RWPE2 (cell line): ENCODE results near the gene TRIO.

ENCODE experiments used
- ATAC-seq: fragments of 200-7000 bp; cut with Tn5 transposase; 3 replicates; pipeline ENCODE4 v1.9.1; 2021; ENCODE audit warnings: low read depth
- DNase-seq: peaks from one replicate; pipeline ENCODE4 v3.0.0-alpha.2; 2020; ENCODE audit warnings: low spot score
- H3K27ac ChIP-seq: fragments of 450-650 bp; 2 replicates; pipeline ENCODE4 v1.5.1; 2017; ENCODE audit warnings: mild to moderate bottlenecking; ENCODE audit not compliant: poor library complexity, severe bottlenecking
- H3K27me3 ChIP-seq: fragments of 250-450 bp; sonication (Bioruptor Pico); 2 replicates; pipeline ENCODE4 v1.5.1; 2021; ENCODE audit warnings: mild to moderate bottlenecking, moderate library complexity; ENCODE audit not compliant: insufficient read depth, poor library complexity, severe bottlenecking
- H3K36me3 ChIP-seq: fragments of 250-450 bp; sonication (Bioruptor Pico); 2 replicates; pipeline ENCODE4 v1.5.1; 2020; ENCODE audit warnings: low read depth, mild to moderate bottlenecking, moderate library complexity
- H3K4me1 ChIP-seq: fragments of 250-450 bp; sonication (Bioruptor Pico); 2 replicates; pipeline ENCODE4 v1.5.1; 2021; ENCODE audit warnings: mild to moderate bottlenecking, moderate library complexity; ENCODE audit not compliant: insufficient read depth, poor library complexity, severe bottlenecking
- H3K4me3 ChIP-seq: fragments of 250-450 bp; sonication (Bioruptor Pico); 2 replicates; pipeline ENCODE4 v1.5.1; 2021; ENCODE audit warnings: mild to moderate bottlenecking, moderate library complexity; ENCODE audit not compliant: severe bottlenecking
- H3K9me3 ChIP-seq: fragments of 250-450 bp; sonication (Bioruptor Pico); 2 replicates; pipeline ENCODE4 v1.5.1; 2021; ENCODE audit warnings: mild to moderate bottlenecking, moderate library complexity; ENCODE audit not compliant: severe bottlenecking
- CTCF ChIP-seq: fragments of 450-650 bp; IDR thresholded peaks from one replicate; pipeline ENCODE4 v1.5.1; 2017; ENCODE audit warnings: mild to moderate bottlenecking, moderate library complexity; ENCODE audit not compliant: poor library complexity, severe bottlenecking

Gene TRIO

GRCh38 chr5:14445013-14445412 lies 301.9 kb downstream of the TRIO start:
- Histone ChIP-seq H3K36me3 (peaks cover 24% of the 10 kb centered on the region), H3K9me3 (no peaks in the 10 kb centered on the region), H3K27ac (peak overlapping the region; percentile 59), H3K4me1 (peaks cover 25% of the 10 kb centered on the region), H3K27me3 (no peaks in the 10 kb centered on the region), H3K4me3 (no peak overlapping the region)
- no peak for DNase-seq
- ATAC-seq, result peak; percentile 66
- no peak for TF ChIP-seq CTCF

GRCh38 chr5:14445576-14446290 lies 302.6 kb downstream of the TRIO start:
- no peak for TF ChIP-seq CTCF
- ATAC-seq (no peak), DNase-seq (no peak)
- Histone ChIP-seq H3K9me3 (no peaks in the 10 kb centered on the region), H3K27ac (peak overlapping the region; percentile 59), H3K4me1 (peaks cover 25% of the 10 kb centered on the region), H3K27me3 (no peaks in the 10 kb centered on the region), H3K4me3 (no peak overlapping the region), H3K36me3 (peaks cover 28% of the 10 kb centered on the region)

- no peak for DNase-seq
- H3K4me3 ChIP-seq, result no peak overlapping the region
Measured at GRCh38 chr5:14447958-14448911, 305.1 kb downstream of the TRIO start.

GRCh38 chr5:14449052-14449661 lies 306.0 kb downstream of the TRIO start:
- peaks cover 50% of the 10 kb centered on the region for H3K36me3 ChIP-seq
- DNase-seq, result no peak
- H3K4me3 ChIP-seq, result no peak overlapping the region
- H3K9me3 ChIP-seq, result no peaks in the 10 kb centered on the region
- peaks cover 10% of the 10 kb centered on the region for H3K4me1 ChIP-seq
- peak overlapping the region; percentile 25 for H3K27ac ChIP-seq
- no peak for ATAC-seq
- H3K27me3 ChIP-seq, result no peaks in the 10 kb centered on the region
- TF ChIP-seq CTCF, result no peak

More at GRCh38 chr5:14447958-14448911, 305.1 kb downstream of the TRIO start:
- no peaks in the 10 kb centered on the region for H3K27me3 ChIP-seq
- H3K4me1 ChIP-seq, result peaks cover 19% of the 10 kb centered on the region
- no peak for ATAC-seq
- peak overlapping the region; percentile 25 for H3K27ac ChIP-seq
- peaks cover 42% of the 10 kb centered on the region for H3K36me3 ChIP-seq
- no peaks in the 10 kb centered on the region for H3K9me3 ChIP-seq
- TF ChIP-seq CTCF, result no peak
